Putamen (tissue), 1 donor: Measurements from ENCODE around the gene TBRG1.
"Not testable (repeated sequence)": the region's sequence is repeated elsewhere in the genome, so short reads cannot be mapped to it uniquely, and the experiment has no call there.

Experiments used
- DNase-seq: peaks from one replicate; pipeline ENCODE4 v3.0.0-alpha.2; 2016; ENCODE audit warnings: low spot score

TBRG1 gene, protein sequence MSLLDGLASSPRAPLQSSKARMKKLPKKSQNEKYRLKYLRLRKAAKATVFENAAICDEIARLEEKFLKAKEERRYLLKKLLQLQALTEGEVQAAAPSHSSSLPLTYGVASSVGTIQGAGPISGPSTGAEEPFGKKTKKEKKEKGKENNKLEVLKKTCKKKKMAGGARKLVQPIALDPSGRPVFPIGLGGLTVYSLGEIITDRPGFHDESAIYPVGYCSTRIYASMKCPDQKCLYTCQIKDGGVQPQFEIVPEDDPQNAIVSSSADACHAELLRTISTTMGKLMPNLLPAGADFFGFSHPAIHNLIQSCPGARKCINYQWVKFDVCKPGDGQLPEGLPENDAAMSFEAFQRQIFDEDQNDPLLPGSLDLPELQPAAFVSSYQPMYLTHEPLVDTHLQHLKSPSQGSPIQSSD

DNA sequence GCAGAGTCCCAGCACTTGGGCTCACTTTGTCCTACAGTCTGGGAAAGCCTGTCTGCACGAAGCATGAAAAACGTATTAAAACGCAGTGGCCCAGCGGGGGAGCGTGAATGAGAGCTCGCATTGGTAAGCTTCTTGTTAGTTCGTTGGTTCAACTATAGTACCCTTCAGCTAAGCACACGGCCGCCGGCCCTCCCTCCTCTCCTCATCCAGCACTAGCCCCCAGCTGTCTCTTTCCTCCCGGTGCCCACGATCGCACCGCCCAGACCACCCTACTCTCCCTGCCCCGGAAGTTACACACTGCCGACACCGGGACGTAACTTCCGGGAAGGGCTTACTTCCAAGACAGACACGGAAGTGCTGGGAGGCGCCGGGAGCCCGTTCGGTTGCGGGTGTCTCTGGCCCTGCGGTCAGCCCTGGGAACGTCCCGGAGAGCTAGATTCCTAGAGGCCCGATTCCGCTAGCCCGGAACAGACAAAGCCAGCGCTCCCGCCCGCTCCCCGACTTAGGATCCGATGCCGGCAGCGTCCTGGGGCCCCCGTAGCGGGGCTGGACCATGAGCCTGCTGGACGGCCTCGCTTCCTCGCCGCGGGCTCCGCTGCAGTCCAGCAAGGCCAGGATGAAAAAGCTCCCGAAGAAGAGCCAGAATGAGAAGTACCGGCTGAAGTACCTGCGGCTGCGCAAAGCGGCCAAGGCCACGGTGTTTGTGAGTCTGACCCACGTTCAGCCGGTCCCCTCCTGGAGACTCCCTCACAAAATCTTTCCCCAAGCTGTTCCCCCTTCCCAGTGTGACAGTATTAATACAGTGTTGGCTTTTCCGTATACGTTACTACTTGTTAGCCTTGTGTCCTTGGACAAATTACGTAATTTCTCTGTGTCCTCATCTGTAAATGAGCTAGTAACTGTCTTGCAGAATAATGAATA lies at the start of gene TBRG1:
TSS of gene TBRG1 (plus strand) at position 334 of the 921 bp plus-strand sequence. CDS start at position 554, 220 bp downstream.
- peak; percentile 93 for DNase-seq

DNA sequence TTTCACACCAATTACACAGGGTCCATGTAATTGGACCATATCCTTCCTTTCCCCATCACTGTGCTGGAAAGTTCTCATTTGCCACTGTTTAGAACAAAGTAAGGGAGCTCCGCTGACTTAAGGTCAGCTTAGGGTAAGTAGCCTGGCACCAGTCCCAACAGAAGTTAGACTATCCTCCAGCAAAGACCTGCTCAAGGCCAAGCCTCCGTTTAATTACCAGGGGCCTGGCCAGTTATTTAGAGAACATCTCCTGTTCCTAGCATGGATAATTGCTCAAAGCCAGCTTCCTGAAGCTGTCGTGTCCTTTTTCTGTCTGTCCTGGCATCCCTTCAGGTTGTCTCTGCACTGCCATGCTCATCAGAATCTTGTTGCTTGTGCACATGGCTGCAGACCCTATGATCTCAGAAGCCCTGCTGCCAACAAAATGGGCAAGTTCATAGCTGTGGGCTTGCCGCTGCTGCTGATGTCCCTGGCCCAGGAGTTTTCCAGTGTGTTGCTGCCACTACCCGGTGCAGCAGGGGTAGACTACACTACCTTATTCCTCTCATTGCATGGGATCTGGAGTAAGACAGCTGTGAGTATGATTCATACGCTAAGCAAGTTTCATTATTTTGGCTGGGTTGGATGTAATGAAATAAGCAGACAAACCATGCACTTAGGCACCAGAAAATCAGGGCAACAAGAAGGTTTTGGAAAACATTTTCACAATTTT lies 44.8 kb upstream of the TBRG1 start:
- no peak for DNase-seq

DNA sequence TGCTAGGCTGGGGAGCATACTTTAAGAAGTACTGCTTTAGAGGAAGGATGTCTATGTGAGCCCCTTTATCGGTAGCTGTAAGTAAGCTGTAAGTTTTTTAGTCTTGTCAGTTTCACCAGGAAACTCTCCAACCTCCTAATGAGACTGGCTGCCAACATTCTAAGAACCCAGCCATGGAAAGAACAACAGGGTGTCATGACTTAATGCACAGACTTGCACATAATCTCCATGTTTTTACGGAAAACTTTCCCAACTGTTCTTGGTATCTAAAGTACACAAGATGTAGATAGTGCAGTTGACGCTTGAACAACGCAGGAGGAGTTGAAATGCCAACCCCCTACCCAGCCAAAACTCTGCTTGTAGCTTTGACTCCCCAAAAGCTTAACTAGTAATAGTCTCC lies 43.9 kb upstream of the TBRG1 start:
- DNase-seq = no peak

DNA sequence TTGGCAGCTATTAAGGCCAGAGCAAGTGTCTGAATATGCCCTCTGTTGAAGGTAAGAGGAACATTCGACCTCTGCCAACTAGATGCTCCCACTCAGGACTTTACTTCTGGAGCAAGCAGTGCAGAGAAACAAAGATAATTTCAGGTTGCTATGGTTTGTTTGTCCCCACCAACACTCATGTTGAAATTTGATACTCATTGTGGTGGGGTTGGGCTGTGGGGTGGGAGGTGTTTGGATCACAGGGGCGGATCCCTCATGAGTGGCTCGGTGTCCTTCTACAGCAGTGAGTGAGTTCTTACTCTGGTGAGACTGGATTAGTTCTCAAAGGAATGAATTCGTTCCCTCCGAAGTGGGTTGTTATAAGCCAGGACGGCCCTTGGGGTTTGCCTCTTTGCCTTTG lies 40.8 kb upstream of the TBRG1 start:
- DNase-seq = no peak

DNA sequence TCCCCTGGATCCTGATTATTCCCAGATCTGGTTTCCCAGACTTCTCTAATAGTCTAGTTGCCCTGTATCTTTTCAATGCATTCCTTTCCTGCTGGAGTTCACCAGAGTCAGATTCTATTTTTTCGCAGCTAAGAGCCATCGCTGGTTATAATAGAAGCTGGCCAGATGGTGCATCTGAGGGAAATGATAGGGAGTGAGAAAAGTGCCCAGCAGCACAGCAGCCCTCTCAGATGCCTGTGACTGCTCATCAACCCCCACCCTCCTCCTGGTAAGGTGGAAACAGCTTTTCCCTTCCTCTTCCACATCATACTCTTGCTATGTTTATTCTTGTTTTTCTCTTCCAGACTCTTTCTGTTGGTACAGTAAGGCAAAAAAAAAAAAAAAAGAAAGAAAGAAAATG lies 40.1 kb upstream of the TBRG1 start:
- no peak for DNase-seq

DNA sequence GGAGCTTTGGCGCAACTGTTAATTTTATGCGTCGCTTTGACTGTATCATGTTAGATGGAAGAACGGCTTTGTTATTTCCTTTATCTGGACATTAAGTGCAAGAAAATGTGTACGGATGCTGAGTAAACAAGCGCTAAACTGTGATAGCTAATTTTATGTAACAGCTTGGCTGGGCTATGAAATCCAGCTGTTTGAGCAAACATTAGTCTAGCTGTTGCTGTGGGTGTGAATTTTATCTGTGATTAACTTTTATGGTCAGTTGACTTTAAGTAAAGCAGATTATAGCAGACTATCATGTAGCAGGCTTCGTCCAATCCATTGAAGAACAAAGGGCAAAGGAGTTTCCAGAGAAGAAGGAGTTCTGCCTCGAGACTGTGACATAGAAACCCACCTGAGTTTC lies 38.9 kb upstream of the TBRG1 start:
- no peak for DNase-seq

DNA sequence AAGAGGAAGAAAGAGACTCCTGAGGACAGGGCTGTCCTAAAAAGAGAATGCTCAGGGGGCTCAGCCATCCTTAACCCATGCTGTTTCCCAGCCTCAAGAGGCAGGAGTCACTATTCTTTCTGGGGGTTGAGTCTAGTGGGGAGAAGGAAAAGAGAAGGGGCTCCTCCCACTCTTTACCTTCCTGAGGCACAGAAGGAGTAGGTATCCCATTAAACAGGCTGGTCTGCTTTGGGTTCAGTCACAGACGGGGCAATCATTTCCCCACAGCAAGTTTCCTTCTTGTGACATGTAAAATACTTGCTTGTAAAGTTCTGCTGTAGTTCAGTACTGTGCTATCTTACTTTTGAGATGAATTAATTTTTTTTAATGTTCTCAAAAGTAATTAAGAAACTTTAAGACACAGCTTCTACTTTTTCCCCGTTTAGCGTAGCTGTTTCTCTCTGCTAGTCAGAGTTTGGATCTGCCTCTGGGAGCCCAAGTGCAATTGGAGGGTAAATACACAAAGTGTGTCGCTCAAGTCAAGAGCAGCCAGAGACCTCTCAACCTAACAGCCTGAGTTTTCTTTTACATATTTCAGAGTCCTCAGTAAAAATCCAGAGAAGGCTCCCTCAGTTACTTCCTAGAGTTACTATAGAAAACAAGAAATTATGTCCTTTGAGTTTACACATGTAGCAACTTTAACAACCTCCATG lies 37.8 kb upstream of the TBRG1 start:
- no peak for DNase-seq

DNA sequence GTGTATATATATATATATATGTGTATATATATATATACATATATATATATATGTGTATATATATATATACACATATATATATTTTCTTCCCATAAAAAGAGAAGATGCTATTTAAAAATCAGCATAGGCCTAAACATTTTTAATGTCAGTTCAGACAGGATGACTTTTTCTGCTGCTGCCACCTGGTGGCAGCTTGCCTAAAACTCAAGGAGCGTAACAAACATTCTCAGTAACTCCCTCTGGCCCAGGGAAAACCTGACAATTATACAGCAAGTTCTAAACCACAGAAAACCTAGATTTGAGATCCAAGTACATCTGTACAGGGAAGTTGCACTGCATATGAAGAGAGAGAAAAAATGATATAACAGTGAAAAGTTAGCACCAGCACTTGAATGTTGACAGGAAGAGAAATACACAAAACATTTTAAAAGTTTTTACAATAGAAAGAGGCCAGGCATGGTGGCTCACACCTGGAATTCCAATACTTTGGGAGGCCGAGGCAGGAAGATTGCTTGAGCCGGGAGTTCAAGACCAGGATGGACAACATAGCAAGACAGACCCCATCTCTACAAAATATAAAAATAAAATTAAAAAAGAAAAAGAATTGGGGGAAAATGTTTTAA lies 36.3 kb upstream of the TBRG1 start:
- no peak for DNase-seq

DNA sequence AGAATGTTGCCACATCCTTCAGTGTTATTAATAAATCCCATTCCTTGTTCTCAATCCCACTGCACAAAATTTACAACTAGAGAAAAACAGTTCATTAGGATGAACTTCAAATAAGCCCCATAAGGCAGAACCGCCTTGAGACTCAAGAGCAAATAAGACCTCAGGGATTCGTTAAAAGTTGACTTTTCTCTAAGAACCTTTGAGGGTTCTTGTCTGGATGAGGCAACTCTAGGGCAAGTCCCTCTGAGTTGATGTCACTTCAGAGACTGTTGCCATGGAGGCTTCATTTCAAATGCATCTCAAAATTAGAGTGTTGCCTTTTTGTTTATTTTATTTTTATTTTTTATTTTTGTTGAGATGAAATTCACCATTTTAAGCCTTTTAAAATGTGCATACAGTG lies 31.2 kb upstream of the TBRG1 start:
- no peak for DNase-seq

DNA sequence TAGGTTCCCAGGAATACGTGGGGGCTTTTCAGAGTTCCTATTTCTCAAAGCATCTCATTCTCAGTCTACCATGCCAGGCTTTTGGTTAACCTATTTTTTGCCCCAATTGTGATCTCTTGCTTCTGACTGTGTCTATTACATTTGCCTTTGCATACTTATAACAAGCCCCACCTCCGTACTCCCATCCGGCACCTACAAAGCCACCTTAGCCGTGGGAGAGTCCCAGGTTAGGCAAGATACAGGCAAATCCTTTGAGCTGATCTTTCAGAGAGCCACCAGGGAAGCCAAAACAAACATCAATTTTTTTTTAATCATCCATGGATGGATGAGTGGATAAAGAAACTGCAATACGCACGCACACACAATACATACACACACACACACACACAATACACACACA lies 30.0 kb upstream of the TBRG1 start:
- DNase-seq = peak; percentile 44

DNA sequence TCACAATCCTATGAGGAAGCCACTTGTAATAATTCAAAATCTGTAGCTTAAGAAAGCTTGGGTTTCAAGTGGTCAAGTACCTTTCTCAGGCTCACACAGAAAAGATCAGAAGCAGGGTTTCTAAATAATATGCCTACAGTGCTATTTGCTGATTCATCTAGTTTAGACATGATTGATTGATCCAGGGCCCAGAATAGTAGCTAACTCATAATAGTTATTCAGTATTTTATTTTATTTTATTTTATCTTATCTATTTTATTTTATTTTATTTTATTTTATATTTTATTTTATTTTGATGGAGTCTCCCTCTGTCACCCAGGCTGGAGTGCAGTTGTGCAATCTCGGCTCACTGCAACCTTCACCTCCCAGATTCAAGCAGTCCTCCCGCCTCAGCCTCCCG lies 27.4 kb upstream of the TBRG1 start:
- DNase-seq = no peak

DNA sequence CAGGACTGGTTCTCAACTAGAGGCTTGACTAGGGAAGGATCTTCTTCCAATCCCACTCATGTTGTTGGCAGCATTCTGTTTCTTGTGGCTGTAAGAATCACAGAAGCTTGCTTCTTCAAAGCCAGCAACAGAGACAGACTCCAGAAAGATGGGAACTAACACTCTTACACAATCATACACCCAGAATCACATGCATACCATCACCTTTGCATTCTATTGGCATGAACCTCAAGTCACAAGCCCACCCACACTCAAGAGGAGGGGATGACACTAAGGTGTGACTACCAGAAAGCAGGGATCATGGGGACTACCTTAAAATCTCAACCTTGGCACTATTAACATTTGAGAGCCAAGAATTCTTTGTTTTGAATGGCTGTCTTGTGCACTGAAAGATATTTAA lies 25.0 kb upstream of the TBRG1 start:
- no peak for DNase-seq

DNA sequence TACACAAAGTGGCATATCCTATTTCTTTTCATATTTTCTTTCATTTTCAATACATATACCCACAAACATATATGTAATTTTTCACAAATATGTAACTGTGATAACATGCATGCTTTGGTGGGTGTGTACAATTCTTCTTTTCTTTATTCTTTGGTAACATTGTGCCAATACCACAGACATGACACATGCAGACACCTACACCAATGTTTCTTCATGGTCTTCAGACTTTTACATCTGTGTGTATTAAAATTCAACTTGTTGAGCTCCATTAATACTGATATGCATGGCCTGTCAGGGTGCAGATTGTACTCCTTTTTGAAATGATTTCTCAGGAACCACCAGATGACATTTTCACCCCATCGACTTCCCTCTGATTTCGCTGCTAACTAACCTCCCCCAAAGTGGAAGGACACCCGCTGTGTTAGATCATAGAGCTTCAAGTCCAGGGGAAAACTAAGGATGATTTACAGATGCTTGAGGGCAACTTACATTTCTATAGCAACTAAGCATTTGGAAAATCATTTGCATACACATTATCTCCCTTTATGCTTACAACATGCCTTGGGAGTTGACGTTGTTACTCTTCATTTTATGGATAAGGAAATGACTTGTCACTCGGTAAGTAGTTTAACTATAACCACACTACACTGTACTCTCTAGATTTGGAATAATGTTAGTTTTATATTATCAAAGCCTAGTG lies 21.9 kb upstream of the TBRG1 start:
- DNase-seq = no peak

DNA sequence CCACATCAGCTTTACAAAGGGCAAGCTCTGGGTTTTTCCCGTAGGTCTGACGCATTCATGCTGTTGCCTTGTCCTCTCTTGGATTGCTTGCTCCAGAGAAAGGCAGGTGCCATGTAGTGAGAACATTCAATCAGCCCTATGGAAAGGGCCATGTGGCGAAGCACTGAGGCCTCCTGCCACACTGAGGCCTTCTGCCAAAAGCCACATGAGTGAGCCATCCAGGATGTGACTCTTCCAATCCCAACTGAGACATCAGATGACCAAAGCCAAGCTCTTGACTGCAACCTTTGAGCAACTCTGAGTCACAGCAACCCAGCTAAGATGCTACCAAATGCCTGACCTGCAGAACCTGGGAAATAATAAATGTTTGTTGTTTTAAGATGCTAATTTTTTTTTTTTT lies 20.5 kb upstream of the TBRG1 start:
- DNase-seq = no peak

DNA sequence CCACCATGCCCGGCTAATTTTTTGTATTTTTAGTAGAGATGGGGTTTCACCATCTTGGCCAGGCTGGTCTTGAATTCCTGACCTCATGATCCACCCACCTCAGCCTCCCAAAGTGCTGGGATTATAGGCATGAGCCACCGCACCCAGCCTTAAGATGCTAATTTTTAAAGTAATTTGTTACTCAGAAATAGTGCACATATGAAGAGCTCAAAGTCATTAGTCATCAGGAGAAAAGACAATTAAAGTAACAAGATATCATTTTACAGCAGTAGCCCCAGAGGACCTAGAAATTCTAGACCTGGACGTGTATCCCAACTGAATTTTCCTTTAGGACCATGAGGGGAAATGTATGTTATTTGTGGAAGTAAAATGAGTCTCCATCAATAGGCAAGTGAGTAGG lies 19.9 kb upstream of the TBRG1 start:
- DNase-seq = not testable (repeated sequence)

DNA sequence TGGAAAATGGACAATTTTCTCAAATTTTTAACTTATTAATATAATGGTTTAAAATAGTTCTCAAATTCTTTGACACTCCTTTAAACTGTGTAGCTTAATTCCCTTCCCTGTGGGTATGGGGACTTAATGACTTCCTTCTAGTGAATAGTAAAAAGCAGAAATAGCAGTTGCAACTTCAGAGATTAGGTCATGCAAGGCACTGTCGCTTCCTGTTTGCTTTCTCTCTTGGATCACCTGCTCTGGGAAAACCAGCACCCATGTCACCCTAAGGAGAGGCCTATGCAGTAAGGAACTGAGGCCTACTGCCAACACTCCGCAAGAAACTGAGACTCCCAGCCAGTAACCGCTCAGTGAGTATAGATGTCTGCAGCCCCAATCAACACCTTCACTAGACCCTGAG lies 16.9 kb upstream of the TBRG1 start:
- DNase-seq = no peak

DNA sequence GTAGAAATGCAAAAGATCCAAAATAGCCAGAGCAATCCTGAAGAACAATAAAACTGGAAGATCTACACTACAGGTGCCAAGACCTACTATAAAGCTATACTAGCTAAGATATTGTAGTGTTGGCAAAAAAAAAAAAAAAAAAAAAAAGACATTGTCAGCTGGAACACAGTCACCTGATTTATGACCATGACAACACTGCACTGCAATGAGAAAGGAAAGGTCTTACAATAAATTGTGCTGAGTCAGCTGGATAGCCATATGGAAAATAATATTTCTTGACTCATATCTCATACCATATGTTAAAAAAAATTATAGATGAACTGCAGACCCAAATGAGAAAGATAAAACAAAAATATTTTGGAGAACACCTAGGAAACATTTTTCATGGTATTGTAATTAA lies 14.5 kb upstream of the TBRG1 start:
- no peak for DNase-seq

DNA sequence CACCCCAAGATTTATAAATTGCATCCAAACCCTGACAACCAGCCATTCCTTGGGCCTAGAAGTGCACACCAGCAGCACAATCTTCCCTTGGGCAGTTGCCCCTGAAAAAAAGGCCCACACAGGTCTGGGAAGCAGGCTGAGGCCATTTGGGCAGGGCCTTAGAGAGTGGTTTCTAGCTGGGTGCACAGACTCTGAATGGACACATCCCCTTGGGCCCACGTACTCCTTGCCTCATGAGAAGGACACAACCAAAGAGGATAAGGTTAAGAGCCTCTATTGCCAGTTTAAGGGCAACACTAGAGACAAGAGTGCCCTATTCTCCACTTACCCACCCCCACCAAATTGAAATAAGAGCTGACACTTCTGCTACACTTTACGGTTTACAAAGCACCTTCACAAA lies 12.4 kb upstream of the TBRG1 start:
- no peak for DNase-seq

DNA sequence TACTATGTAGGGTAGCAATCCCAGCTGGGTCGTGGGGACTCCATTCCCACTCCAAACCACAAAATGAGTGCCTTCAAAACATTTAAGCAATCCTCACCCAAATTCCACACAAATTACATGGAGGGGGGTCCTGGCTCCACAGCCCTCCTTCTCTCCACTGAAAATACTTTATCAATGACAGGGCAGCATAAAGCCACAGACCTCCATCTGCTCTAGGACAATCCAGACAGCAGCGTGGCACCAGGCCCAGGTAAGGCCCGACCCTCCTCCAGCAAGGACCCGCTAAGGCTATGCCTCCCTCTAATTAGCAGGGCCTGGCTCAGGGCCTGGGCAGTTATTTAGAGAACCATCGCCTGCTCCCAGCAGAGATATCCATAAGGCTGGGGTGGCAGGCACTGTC lies 11.6 kb upstream of the TBRG1 start, which contains the start of gene PANX3:
TSS of gene PANX3 (plus strand) at position 365 of the 400 bp plus-strand sequence. CDS start 129 bp downstream, outside the sequence.
- no peak for DNase-seq

DNA sequence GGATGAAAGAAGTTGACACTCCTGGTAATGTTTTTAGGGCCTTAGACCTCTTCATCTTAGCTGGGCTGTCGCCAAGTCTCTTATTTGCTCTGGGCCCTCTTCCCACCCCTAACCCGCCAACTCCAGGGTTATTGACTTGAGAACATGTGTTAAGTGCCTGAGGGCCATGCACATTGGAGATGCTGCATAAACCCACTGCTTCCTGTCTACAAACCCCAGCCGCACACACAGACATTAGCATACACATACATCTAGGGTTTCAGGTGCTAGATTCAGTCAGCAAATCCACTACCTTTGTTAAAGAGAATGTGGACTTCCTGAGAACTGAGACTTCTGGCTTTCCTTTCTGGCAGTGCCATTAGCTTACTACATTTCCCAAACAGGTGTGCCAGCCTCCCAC lies 10.6 kb upstream of the TBRG1 start:
- no peak for DNase-seq
